Sigmoid colon (tissue), 7 donors: ENCODE measurements around the gene NLRP1. TPM values are rescaled to one million over a fixed set of nuclear protein-coding genes. Genes with fewer than 3 reads are reported as not detected.
A peak's percentile ranks its signal among the peaks of the same experiment; 100 is the strongest.

ENCODE experiments used
- DNase-seq: peaks from one replicate; pipeline ENCODE4 v3.0.0-alpha.2; 2019
- H3K27ac ChIP-seq, 4 donors: fragments of 200-600 bp; sonication (generic); one replicate each; pipeline ENCODE4 v1.5.1; 2016 to 2019; ENCODE audit warnings: mild to moderate bottlenecking in 1 of 4
- H3K27me3 ChIP-seq, 3 donors: fragments of 200-600 bp; sonication (generic); one replicate each; pipeline ENCODE4 v1.5.1; 2019; ENCODE audit warnings: mild to moderate bottlenecking in 1 of 3
- H3K36me3 ChIP-seq, 4 donors: fragments of 200-600 bp; sonication (generic); one replicate each; pipeline ENCODE4 v1.5.1; 2016 to 2019
- H3K4me1 ChIP-seq, 4 donors: fragments of 200-600 bp; sonication (generic); one replicate each; pipeline ENCODE4 v1.5.1; 2017 to 2019
- H3K4me3 ChIP-seq, 4 donors: fragments of 200-600 bp; sonication (generic); one replicate each; pipeline ENCODE4 v1.5.1; 2017 to 2019; ENCODE audit warnings: mild to moderate bottlenecking in 2 of 4, moderate library complexity in 1 of 4
- H3K9me3 ChIP-seq, 4 donors: fragments of 200-600 bp in 3 of 4; sonication (generic) in 3 of 4; one replicate each; pipeline versions ENCODE4 v1.5.1 to v1.6.1; 2013 to 2019
- EP300 ChIP-seq, 4 donors: sonication (generic); formaldehyde crosslinking; IDR thresholded peaks; one replicate each; pipeline ENCODE4 v1.6.1; 2017; ENCODE audit warnings: antibody characterized with exemption in 4 of 4
- POLR2A ChIP-seq, 2 donors: fragments of 450-650 bp; IDR thresholded peaks; one replicate each; pipeline ENCODE4 v1.6.1; 2016; ENCODE audit warnings: antibody characterized with exemption in 2 of 2, mild to moderate bottlenecking in 2 of 2, moderate library complexity in 2 of 2
- POLR2AphosphoS5 ChIP-seq, 4 donors: sonication (generic); formaldehyde crosslinking; IDR thresholded peaks; one replicate each; pipeline ENCODE4 v1.6.1; 2017; ENCODE audit warnings: antibody characterized with exemption in 4 of 4
- WGBS, 2 donors: extraction: QIAGEN DNeasy Blood & Tissue Kit; methylation state at CpG; one replicate each; pipeline ENCODE4 v1.1.7; 2013; 5-methylcytosine and 5-hydroxymethylcytosine counted together
- intact Hi-C: fragments of 100-400 bp; cut with DNase I; formaldehyde crosslinking; loops from one replicate; pipeline ENCODE4 v1.15.1; 2023
- polyA plus RNA-seq, 3 donors: library from polyadenylated mRNA; stranded (reverse); fragments of 200-250 nt; gene quantifications; one replicate each; pipeline ENCODE4 v1.2.3, GENCODE V29; 2013
- total RNA-seq, 4 donors: library from RNA; depleted of rRNA; stranded (reverse); fragments of >200 nt; gene quantifications; one replicate each; pipeline ENCODE4 v1.1.0, GENCODE V29; 2016
- TF ChIP-seq, protein P1 (sequence below), 4 experiments: fragments of 450-650 bp in 3 of 4; fragments of 200-600 bp in 1 of 4; IDR thresholded peaks; one replicate each; pipeline ENCODE4 v1.5.1; 2016 to 2019; ENCODE audit warnings: antibody characterized with exemption in 4 of 4, mild to moderate bottlenecking in 3 of 4, moderate library complexity in 2 of 4
- donor health status: healthy with polysubstance abuse.
- donor health status: Bipolar disorder and iron deficiency.
- donor health status: healthy.

NLRP1 gene
- total RNA-seq, result 10 to 100 TPM; 19.1 to 70.3 (median 28.1) TPM
- polyA plus RNA-seq, result 10 to 100 TPM in 1 of 3 donors, 1 to 10 TPM in 2; 1.8 to 25.0 (median 7.2) TPM

DNA sequence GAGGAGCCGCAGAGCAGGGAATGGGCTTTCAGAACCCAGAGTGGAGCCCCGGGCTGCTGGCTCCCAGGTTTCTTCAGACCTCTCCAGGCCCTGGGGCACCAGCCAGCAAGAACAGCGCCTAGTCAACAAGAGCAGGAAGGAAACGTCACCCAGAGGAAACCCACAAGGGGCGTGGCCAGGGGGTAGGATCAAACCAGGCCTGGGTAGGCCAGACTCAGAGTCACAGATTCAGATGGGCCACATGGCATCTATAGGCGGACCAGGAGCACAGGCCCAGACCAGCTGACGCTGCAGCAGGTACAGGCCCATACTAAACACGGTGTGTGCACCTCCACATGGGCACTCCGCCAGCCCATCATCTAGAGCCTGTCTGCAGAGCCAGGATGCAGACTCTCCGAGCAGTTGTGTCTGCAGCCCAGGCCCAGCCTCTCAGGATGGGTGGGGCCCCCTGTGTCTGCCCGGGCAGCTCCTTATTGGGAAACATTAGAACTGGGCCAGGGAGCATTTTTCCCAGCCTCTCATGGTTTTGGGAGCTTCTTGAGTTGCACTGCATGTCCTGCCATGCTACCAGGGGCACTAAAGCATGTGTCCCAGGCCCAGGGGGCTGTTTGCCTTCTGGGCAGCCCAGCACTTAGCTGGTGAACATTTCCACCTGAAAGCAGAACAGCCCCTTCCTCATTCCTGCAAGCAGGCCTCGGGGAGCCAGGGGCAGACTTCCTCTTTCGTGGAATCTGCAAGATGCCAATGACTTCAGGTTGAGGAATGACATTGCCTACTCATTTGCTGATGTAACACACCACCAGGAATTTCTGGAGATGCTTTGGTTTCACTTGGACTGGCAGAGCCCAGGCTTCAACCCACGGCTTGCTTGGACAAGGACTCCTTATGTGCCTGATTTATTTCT is at the start of gene NLRP1:
NLRP1 (minus strand) TSS at position 127 of the 904 bp plus-strand sequence. CDS start 552 bp downstream, outside the sequence.
- Histone ChIP-seq H3K4me3 (peak within 1 kb of the TSS; percentile 37 to 52 (median 50)), H3K9me3 (no peaks in the 10 kb centered on the region), H3K27ac (peak within 1 kb of the TSS; percentile 75 to 84 (median 80)), H3K27me3 (no peaks in the 10 kb centered on the region), H3K4me1 (peaks cover 0 to 32% (median 20%) of the 10 kb centered on the region in 4 donors), H3K36me3 (peaks cover 0 to 16% (median 6%) of the 10 kb centered on the region in 4 donors)
- 26 to 46% methylated on average over 14 of the region's 14 CpGs for WGBS, 2 donors
- TF ChIP-seq EP300 (IDR thresholded peaks at IDR 0.05) (no peak), POLR2AphosphoS5 (IDR thresholded peaks at IDR 0.05) (peak; percentile 67 to 90 (median 75)), POLR2A (IDR thresholded peaks at IDR 0.05) (peak; percentile 21 to 47)
- TF ChIP-seq, protein P1, sequence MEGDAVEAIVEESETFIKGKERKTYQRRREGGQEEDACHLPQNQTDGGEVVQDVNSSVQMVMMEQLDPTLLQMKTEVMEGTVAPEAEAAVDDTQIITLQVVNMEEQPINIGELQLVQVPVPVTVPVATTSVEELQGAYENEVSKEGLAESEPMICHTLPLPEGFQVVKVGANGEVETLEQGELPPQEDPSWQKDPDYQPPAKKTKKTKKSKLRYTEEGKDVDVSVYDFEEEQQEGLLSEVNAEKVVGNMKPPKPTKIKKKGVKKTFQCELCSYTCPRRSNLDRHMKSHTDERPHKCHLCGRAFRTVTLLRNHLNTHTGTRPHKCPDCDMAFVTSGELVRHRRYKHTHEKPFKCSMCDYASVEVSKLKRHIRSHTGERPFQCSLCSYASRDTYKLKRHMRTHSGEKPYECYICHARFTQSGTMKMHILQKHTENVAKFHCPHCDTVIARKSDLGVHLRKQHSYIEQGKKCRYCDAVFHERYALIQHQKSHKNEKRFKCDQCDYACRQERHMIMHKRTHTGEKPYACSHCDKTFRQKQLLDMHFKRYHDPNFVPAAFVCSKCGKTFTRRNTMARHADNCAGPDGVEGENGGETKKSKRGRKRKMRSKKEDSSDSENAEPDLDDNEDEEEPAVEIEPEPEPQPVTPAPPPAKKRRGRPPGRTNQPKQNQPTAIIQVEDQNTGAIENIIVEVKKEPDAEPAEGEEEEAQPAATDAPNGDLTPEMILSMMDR (IDR thresholded peaks at IDR 0.05), result no peak
- peak; percentile 92 for DNase-seq
- intact Hi-C loops, result loop anchor here (5.0 kb wide), 2 partner anchors 123 to 853 kb away; partner anchors contain the start of gene AIPL1

DNA sequence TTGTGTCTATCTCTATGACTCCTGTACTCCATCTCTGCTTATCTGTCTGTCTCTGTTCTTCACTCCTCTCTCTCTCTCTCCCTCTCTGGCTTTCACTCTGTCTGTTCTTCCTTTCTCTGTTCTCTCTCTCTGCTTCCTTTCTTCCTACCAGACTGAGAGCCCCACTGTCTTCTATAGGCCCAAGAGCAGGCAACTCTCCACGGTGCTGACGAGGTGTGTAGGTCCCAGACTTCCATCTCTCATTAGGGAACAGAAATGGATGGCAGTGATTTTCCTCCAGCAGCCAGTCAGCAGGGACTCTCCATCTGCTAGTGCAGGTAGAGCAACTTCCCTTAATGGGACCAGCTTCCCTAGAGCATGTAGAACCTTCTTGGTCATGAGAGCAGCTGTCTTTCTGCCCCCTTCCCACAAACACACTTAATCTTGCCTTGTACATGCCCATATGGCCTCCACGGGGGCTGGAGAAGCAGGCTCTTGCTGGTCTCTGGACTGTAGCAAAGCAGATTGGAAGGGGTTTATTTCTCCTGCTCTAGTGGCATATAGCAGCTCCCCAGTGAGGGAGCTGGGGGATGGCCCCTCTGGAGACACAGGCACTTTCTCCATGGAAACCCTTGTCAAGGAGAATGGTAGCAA is 47.8 kb upstream of the NLRP1 start:
- 56 to 63% methylated on average over 3 of the region's 3 CpGs for WGBS, 2 donors
- DNase-seq, result no peak
- Histone ChIP-seq H3K4me3 (no peak overlapping the region), H3K27me3 (peaks cover 0 to 15% (median 0%) of the 10 kb centered on the region in 3 donors), H3K36me3 (no peaks in the 10 kb centered on the region), H3K4me1 (no peaks in the 10 kb centered on the region), H3K9me3 (no peaks in the 10 kb centered on the region), H3K27ac (no peak overlapping the region)
- no peak for TF ChIP-seq POLR2AphosphoS5 (IDR thresholded peaks at IDR 0.05)
- intact Hi-C loops, result no loop called here

DNA sequence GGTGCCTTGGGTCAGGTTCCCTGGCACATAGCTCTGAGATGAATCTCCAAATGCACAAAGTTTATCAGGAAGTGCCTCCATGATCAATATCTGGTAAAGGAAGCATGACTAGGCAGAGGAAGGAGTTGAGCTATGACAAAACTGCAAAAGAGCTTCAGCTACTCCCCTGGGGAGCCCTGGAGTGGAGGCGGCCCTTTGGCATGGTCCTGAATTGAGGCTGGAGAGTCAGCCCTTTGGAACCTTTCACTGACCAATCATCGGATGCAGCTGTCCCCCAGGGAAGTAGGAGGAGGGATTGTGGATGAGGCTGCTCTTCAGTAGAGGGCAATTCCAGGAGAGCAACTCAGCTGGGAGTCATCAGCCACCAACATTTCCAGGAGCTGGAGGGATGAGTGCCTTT is 46.1 kb upstream of the NLRP1 start:
- WGBS, 2 donors, result 73 to 78% methylated on average over 2 of the region's 2 CpGs
- Histone ChIP-seq H3K36me3 (no peaks in the 10 kb centered on the region), H3K4me3 (no peak overlapping the region), H3K9me3 (no peaks in the 10 kb centered on the region), H3K27me3 (peaks cover 0 to 15% (median 0%) of the 10 kb centered on the region in 3 donors), H3K4me1 (no peaks in the 10 kb centered on the region), H3K27ac (no peak overlapping the region)
- TF ChIP-seq EP300 (IDR thresholded peaks at IDR 0.05), result no peak
- TF ChIP-seq, protein P1 (IDR thresholded peaks at IDR 0.05), result no peak
- TF ChIP-seq POLR2A (IDR thresholded peaks at IDR 0.05), result no peak
- TF ChIP-seq POLR2AphosphoS5 (IDR thresholded peaks at IDR 0.05), result no peak
- intact Hi-C loops, result no loop called here
- no peak for DNase-seq

DNA sequence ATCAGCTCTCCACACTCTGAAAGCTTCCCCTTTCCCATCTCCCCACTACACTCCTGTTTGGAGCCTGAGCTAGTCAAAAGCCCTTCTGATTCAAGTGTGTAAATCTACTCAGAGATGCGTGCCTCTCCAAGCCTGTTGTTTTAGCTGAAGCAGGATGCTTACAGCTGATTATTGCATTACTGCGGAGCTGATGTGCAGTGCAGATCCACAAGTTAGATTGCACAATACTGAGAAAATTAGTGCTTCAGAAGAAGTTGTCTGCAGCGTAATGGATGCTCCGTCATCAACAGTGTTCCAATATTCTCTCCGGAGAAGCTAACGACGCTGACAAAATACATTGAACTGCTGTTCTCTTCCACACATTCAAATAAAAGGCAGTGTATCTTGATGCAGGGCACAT is 44.8 kb upstream of the NLRP1 start:
- H3K27ac ChIP-seq, result no peak overlapping the region
- peaks cover 0 to 10% (median 0%) of the 10 kb centered on the region in 3 donors for H3K27me3 ChIP-seq
- no peaks in the 10 kb centered on the region for H3K4me1 ChIP-seq
- no peak for DNase-seq
- WGBS, 2 donors, result 84 to 86% methylated on average over 7 of the region's 7 CpGs
- intact Hi-C loops, result no loop called here
- H3K4me3 ChIP-seq, result no peak overlapping the region
- no peak for TF ChIP-seq POLR2AphosphoS5 (IDR thresholded peaks at IDR 0.05)
- TF ChIP-seq POLR2A (IDR thresholded peaks at IDR 0.05), result no peak
- no peak for TF ChIP-seq EP300 (IDR thresholded peaks at IDR 0.05)
- TF ChIP-seq, protein P1 (IDR thresholded peaks at IDR 0.05), result no peak
- H3K9me3 ChIP-seq, result no peaks in the 10 kb centered on the region
- no peaks in the 10 kb centered on the region for H3K36me3 ChIP-seq

DNA sequence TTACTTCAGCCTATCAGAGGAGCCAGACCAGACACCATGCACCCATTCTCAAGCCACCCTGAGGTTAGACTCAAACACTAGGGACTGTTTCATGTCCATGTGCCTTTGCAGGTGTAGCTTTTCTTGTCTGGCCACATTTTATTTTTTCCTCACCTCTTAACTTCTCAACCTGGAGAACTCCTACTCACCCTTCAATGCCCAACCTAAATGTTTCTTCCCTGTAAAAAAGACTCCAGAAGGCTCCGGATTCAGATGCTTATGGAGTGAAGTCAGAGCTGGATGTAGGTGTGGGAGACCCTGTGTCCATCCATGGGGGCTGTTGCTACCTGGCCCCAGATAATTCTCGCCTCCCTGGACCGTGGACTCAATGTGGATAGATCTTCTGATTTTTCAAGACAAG is 44.0 kb upstream of the NLRP1 start:
- H3K9me3 ChIP-seq, result no peaks in the 10 kb centered on the region
- intact Hi-C loops, result no loop called here
- no peak for DNase-seq
- no peak overlapping the region for H3K4me3 ChIP-seq
- H3K4me1 ChIP-seq, result no peaks in the 10 kb centered on the region
- H3K36me3 ChIP-seq, result no peaks in the 10 kb centered on the region
- no peak overlapping the region for H3K27ac ChIP-seq
- TF ChIP-seq POLR2AphosphoS5 (IDR thresholded peaks at IDR 0.05), result no peak
- no peak for TF ChIP-seq EP300 (IDR thresholded peaks at IDR 0.05)
- TF ChIP-seq, protein P1 (IDR thresholded peaks at IDR 0.05), result no peak
- TF ChIP-seq POLR2A (IDR thresholded peaks at IDR 0.05), result no peak
- 72 to 87% methylated on average over 3 of the region's 3 CpGs for WGBS, 2 donors
- H3K27me3 ChIP-seq, result peaks cover 0 to 10% (median 0%) of the 10 kb centered on the region in 3 donors
